Parietal lobe (tissue), 2 donors: ENCODE results near the gene SUSD1. TPM values are rescaled to one million over a fixed set of nuclear protein-coding genes. Genes with fewer than 3 reads are reported as not detected.

Source experiments
- small RNA-seq: library from RNA; depleted of rRNA; stranded (forward); fragments of <200 nt; gene quantifications from one replicate; pipeline ENCODE3, GENCODE V24; 2014; ENCODE audit warnings: low replicate concordance
- total RNA-seq: library from RNA; depleted of rRNA; stranded (reverse); fragments of >200 nt; gene quantifications from one replicate; pipeline ENCODE4 v1.2.3, GENCODE V29; 2014

Gene SUSD1
- total RNA-seq, result 77.0 TPM

DNA sequence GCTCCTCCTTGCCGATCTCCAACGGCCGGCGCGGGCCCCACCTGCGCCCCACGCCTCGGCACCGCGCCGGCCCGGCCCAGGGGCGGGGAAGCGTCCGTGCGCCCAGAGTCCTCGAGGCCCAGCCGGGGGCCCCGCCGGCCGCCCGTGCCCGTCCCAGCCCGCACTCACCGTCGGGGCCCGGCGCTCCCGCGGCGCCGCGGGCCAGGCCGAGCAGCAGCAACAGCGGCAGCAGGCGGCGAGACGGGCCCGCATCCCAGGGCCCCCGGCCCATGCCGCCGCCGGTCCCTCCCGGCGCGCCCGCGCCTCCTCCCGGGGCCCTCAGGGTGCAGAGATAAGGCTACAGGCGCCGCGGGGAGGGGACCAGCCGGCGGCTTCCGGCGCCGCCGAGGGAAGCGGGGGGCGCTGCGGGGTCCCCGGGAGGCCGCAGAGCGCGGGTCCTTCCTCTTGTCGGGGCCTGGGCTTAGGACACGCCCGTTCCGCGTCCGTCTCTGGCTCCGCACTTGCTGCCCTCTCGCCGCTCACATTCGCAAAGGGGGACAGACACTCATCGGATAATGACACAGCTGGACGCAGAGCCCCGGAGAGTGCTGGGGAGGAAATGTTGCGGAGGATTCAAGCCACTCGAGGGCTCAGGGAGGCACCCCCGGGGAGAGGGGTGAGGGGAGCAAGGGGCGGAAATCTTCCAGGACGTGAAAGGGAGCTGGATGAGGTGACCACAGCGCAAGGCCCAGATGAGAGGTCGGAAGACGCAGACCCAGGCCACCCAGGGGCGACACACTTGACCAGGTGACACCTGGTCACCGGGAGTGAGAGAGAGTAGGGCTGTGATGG is at the start of gene SUSD1:
TSS of gene SUSD1 (minus strand) at position 333 of the 831 bp plus-strand sequence. CDS start at position 271, 62 bp downstream.

Small RNA genes within 50 kb of the gene (small RNA-seq; reads per million reads assigned to genes)
- gene RF00019 (not detected), gene RNU6-710P (not detected), gene RNU6-855P (not detected)

Other genes with a start within 250 kb of the SUSD1 start
- gene PTBP3, start 158.3 kb upstream of the SUSD1 start, total RNA-seq, result 51.3 TPM
- 11.6 TPM for gene HSDL2, start 204.8 kb upstream of the SUSD1 start, total RNA-seq